Measurements from ENCODE around the gene WNT9A.

WNT9A gene

DNA sequence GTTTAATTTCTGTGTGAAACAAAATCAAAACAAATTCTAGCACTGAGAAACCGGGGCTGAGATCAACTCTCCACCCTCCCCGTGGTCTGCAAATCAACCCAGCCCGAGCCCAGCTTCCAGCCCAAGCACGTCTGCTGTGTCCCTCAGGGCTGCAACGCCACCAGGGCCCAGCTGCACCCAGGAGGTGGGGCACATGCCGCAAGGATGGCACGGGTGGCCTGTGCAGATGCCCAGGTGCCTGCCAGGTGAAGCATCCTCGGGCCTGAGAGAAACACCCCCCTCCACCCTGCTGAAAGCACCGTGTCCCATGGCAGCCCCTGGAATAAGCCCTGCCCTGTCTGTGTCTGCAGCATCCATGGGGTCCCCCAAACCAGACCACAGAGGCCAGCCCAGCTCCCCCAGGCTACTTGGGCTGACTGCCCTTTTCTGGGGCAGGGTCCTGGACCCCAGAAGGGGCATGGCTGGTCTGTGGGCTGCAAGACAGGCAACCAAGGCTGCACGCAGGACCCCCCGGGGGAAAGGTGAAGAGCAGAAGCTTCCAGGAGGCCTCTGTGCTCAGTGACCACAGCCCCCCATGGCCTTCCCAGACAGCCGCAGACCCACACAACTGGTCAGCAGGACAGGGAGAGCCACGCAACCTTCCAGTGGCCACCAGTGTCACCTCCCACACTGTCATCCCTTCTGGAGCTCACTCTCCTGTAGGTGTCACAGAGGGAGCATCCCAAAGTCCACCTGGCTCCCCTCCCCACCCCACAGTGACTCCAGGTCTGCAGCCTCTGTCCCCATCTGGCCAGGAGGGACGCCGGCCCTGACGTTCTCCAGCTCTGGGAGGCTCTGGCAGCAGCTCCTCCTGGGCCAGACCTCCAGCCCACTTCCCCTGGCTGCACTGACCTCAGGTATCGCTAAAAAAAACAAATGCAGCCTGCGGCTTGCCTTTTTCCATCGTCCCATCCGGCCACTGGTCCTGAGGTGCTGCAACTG lies 7.7 kb downstream of the WNT9A start:
- no peak for DNase-seq

DNA sequence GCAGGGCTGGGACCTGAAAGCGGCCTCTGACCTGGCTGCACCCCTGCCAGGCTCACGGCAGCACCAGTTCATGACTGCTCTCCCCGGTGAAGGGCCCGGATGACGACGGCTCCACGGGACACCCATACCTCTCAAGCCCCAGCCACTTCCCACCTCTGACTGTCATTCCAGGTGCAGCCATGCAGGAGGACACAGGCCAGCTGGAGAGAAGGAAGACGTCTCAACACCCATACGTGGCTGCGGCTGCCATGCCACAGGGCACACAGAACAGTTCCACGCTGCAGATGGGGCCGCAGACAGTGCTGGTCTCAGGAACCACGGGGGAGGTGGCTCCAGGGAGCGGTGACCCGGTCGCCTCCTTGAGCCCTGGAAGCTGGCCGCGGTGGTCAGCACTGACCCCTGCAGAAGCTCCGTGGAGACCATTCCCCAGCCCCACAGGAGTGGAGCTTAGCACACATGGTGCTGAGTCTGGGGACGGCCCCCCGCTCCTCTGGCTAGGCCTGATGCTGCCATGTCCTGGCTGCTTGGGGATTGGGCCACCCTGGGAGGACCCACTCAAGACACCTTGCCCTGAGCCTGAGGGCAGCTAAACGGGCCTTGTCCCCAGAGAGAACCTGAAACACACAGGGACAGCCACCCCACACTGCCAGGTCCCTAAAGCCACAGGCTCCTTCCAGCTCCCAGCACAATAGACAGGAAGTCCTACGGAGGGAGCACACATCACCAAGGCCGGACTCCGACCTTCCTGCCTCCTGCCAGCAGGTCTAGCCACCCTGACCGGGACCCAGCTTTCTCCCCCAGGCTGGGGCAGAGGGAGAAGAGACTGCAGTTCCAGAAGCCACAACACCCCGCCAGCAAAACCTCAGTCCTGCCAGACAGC lies 8.6 kb downstream of the WNT9A start:
- DNase-seq, result no peak

DNA sequence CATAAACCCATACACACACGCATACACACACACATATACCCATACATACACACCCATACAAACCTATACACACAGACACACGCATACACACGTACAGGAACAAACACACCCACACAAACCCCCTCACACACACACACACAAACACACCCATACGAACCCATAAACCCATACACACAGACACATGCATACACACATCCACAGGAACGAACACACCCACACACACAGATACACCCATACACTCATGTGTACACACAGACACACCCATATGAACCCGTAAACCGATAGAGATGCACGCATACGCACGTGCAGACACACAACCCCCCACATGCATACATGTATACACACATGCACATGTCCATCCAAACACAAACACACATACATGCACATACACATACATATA lies 9.5 kb downstream of the WNT9A start:
- no peak for DNase-seq

GRCh38 chr1:227937838-227938145 lies 9.9 kb downstream of the WNT9A start:
- no peak for DNase-seq

DNA sequence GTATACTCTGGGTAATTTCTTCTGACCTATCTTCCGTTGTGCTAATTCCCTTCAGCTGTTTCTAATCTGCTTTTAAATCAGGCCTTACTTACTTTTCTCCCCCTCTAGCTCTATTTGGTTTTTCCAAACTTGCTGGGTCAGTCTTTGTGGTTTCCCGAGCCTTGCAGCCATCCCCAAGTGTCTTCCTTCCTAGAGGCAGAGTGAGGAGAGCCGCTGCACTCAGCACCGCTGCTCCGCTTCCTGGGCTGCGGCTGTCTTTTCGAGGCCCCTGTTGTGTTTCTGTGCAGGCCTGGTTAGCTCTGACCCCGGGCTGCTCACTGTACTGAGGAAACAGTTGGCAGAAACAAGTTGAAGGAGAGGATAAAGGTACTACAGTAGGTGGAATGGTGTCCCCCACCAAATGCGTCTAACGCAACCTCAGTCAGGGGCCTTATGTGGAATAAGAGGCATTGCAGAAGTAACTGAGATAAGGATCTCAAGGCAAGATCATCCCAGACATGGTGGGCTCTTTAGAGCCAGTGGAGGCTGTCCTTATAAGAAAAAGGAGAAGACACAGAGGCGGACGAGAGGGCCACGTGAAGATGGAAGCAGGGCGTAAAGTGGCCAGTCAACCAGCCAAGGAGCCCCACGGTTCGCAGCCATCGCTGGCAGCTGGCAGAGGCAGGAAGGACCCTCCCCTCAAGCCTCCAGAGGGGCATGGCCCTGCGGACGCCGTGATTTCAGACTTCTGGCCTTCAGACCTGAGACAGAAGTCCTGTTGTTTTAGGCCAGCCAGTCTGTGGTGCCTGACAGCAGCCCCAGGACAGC lies 10.5 kb downstream of the WNT9A start:
- no peak for DNase-seq

DNA sequence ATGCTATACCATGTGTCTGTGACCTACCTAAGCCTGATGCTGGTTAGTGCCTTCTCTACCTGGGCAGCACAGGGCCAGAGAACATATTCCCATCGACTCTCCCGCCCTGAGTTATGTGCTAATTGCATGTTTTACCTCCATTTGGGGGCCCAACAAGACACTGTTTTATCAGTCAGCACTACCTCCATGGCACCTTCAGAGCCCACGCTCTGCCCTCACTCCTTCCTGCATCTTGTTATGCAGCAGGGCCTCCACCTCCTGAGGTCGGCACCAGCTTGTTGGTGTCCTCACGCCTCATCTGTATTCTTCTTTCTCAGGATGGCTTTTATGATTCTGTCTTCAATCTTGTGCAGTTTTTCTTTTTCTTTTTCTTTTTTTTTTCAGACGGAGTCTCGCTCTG lies 11.9 kb downstream of the WNT9A start:
- DNase-seq, result no peak

DNA sequence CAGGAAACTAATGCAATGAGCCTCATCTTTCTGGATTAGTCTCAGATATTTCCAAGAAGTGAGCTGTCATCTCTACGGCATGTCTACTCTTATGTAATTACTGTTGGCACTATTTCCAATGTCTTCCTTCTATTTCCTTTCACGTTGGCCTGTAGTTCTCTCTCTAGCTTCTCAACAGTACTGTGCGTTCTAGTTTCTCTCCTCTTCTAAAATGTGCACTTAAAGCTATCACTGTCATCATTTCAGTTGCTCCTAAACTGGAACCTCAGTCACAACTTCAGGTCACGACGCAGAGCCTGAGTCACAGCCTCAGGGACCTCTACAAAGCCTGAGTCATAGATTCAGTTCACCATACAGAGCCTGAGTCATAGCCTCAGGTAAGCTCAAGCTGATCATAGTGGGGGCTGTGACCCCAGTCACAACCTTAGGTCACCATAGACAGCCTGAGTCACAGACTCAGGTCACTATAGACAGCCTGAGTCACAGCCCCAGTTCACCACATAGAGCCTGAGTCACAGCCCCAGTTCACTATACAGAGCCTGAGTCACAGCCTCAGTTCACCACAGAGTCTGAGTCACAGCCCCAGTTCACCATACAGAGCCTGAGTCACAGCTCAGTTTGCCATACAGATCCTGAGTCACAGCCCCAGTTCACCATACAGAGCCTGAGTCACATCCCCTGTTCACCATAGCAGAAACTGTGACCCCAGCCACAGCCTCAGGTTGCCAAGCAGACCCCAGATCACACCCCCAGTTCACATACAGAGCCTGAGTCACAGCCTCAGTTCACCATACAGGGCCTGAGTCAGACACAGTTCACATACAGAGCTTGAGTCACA lies 13.0 kb downstream of the WNT9A start:
- no peak for DNase-seq

DNA sequence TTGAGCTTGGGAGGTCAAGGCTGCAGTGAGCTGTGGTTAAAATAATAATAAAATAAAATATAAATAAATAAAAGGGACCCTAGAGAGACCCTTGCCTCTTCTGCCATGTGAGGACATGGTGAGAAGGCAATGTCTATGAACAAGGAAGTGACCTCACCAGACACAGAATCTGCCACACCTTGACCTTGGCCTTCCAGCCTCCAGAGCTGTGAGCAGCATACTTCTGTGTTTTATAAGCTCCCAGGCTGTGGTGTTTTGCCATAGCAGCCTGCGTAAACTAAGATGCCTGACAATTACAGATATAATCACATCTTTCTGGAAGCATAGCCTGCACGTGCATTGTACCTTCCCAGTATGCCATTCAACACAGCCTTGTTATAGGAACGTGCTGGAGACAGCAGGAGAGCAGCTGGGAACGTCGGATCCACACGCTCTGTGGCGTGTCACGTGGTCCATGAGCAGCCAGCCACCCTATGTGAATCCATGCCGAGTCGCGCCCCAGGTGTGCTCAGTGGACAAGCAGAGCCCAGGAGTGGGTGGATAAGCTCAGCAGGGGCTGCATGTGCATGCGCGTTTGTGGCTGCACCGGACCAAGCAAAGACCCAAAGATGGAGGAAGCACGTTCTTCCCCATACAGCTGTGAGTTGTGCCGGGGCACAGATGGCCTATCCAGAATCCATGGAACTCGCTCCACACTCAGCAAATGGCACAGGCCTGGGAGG lies 17.8 kb downstream of the WNT9A start:
- no peak for DNase-seq

DNA sequence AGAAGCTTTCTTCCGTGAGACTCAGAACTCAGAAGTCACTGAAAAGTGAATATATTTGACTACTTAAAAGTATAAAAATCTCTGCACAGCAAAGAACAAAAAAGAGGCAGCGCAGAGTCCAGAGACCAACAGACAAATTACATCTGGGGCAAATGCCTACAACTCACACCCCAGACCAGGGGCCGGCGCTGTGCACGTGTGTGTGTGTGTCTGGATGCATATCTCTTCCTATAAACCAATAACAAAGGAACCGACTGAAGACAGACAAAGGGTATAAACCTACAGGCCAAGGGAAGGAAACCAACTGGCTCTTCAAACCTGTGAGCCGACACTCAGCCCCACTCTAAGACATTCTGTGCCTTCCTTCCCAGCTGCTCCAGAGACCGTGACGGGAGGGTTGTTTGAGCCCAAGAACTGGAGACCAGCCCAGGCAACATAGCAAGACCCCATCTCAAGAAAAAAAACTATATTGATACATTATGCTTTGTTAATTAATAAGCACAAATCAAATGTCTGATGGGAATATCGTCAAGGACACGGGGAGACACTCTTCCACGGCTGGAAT lies 18.8 kb downstream of the WNT9A start:
- no peak for DNase-seq

DNA sequence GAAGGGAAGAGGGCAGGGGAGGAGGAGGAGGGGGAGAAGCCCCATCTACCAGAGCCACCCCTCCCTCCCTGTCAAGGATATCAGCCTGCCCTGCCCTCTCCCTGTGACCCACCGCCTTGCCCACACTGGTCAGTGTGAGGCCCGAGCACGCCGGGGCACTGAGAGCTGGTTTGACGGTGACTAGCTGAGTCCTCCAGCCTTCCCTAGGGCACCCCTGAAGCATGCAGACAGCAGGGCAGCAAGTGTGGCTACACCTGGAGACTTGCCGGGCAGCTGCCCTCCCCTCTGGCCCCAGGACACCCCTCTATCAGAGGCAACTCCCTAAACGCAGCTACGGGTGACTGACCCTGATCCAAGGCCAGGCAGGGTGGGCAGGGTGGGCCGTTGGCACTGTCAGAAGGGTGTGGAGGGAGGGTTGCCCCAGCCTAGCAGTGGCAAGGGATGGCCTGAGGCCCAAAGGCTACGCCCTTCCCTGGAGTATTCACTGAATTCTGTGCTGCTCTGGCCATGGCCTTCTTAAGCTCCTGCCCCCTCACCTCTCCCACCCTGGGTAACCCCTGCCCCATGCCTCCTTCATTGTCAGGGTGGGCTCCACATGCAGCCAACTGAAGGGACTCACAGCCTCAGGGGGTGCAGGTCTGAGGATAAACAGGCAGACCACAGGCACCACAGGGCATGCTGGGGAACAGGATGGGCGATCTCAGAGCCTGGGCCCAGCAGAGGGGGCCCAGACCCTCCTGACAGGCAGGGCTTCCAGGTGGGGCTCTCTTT lies 19.6 kb downstream of the WNT9A start:
- no peak for DNase-seq

DNA sequence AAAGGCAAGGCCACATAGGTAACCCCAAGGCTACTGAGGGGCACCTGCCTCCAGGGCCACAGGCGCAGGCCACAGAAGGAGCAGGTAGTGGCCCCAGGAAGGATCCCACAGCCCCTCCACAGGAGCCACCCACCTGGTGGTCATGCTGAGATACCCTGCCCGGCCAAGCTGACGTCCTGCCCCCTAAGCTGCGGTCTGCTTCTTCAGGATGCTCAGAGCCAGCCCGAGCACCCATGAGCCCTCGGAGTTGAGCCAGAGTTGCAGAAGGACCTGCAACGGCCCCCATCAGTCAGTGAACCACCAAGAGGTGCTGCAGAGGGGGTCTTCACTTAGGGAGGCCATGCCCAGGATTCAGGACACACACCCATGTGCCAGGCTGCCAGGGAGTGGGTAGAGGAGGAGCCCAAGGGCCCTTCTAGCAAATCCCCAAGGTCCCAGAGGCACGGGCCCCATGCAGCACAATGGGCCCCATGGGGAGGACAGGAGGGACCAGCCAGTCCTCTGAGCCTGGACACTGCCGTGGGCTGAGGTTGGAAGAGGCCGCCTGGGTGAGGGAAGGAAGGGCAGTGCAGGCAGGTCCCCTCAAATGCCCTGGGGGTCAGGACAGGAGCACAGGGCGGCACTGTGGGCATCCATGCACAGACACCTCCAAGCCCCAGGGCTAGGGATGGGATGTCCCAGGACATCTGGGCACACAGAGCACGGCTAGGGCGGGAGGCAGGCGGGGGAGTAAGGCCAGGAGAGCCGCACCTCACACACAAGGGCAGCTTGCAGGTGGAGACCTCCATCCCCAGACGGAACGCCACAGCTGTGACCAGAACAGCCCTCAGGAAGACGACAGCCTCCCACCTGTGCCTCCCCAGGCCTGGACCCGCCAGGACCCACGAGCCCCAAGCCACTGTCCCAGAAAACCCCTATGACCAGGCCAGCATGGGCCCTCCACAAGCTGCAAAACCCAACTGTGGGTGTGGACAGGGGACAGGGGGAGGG lies 20.5 kb downstream of the WNT9A start:
- DNase-seq, result no peak

GRCh38 chr1:227926216-227926791 lies 21.4 kb downstream of the WNT9A start:
- DNase-seq, result no peak

GRCh38 chr1:227925582-227926198 lies 22.0 kb downstream of the WNT9A start:
- DNase-seq, result no peak

DNA sequence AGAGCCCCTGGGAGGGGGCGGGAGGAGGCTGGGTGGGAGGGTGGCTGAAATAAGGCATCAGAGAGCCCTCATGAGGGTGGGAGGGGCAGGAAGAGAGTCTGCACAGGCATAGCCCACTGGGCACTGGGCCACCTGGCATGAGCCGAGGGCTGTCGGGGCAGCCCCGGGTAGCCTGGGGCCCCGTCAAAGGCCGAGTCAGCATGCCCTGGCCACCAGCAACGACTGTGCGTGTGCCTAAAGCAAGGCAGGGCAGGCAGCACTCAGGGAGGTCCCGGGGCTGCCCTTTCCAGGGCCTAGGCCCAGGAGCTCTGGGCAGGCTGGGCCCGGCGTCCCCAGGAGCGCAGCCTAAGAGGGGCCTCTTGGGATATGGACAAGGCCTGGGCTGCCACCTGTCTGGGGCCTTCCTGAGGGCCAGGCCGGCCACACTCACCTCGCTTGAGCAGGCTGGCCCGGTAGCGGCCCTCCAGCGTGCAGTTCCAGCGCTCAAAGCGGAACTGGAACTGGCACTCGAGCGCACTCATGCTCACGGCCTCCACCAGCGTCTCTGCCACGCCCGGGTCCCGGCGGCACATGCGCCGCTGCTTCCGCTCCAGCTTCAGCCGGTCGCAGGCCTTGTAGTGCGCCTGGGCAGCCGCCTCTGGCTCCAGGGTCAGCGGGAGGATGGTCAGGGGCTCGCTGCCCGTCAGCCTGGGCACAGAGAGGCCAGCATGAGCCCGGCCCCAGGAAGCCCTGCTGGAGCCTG lies 22.7 kb downstream of the WNT9A start:
- DNase-seq, result no peak

DNA sequence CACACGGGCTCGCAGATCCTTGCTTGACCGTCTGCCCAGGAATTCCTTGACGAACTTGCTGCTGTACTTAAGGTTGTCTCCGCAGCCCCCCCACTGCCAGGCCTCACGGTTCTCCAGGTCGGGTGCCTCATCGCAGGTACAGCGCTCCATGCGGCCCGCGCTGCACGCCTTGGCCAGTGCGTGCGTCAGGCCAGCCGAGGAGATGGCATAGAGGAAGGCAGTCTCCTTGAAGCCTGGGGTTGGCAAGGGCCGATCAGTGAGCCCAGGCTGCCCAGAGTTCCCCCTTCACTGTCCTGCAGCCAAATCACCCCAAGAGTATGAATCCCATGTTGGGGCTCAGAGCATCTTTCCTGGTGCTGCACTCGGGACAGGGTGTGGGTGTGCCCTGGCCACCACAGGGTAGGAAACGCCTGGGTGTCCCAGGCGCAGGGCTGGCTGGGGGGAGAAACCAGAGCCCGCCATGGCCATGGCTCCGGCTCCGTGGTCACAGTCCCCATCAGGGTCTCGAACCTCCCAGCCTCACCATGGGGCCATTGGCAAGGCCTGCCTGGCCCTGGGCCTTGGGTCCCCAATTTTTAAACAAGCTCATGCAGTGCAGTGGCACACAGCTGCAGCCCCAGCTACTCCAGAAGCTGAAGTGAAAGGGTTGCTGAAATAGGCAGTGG lies 23.4 kb downstream of the WNT9A start:
- no peak for DNase-seq

GRCh38 chr1:227923353-227924167 lies 24.2 kb downstream of the WNT9A start:
- DNase-seq, result no peak
